Measurements from ENCODE around the gene HOOK1.
A peak's percentile ranks its signal among the peaks of the same experiment; 100 is the strongest.

HOOK1 gene

GRCh38 chr1:59788825-59789224 lies 25.9 kb upstream of the HOOK1 start:
- no peak for TF ChIP-seq POLR2AphosphoS5 (IDR thresholded peaks at IDR 0.05; ENCODE audit: low read depth, low read length)
- no peak for TF ChIP-seq TAF1 (IDR thresholded peaks at IDR 0.05; ENCODE audit: borderline replicate concordance, low read depth, low read length)
- TF ChIP-seq POLR2A (IDR thresholded peaks at IDR 0.05; ENCODE audit: low read depth, low read length), result no peak
- DNase-seq (ENCODE audit: insufficient read length) (no peak), FAIRE-seq (no peak)

- FAIRE-seq, result no peak
These were observed 16.1 kb upstream of the HOOK1 start for GRCh38 chr1:59798600-59798999.

GRCh38 chr1:59803458-59804038 lies 11.2 kb upstream of the HOOK1 start:
- no peak for TF ChIP-seq POLR2AphosphoS5 (IDR thresholded peaks at IDR 0.05; ENCODE audit: low read depth, low read length)
- no peak for TF ChIP-seq TAF1 (IDR thresholded peaks at IDR 0.05; ENCODE audit: borderline replicate concordance, low read depth, low read length)
- TF ChIP-seq POLR2A (IDR thresholded peaks at IDR 0.05; ENCODE audit: low read depth, low read length), result no peak
- DNase-seq (ENCODE audit: insufficient read length), result no peak
- FAIRE-seq, result no peak

More at GRCh38 chr1:59798600-59798999, 16.1 kb upstream of the HOOK1 start:
- DNase-seq (ENCODE audit: insufficient read length), result no peak
- no peak for TF ChIP-seq TAF1 (IDR thresholded peaks at IDR 0.05; ENCODE audit: borderline replicate concordance, low read depth, low read length)
- no peak for TF ChIP-seq POLR2A (IDR thresholded peaks at IDR 0.05; ENCODE audit: low read depth, low read length)
- TF ChIP-seq POLR2AphosphoS5 (IDR thresholded peaks at IDR 0.05; ENCODE audit: low read depth, low read length), result no peak

- TF ChIP-seq TAF1 (IDR thresholded peaks at IDR 0.05; ENCODE audit: borderline replicate concordance, low read depth, low read length), result no peak
- no peak for TF ChIP-seq POLR2A (IDR thresholded peaks at IDR 0.05; ENCODE audit: low read depth, low read length)
- TF ChIP-seq POLR2AphosphoS5 (IDR thresholded peaks at IDR 0.05; ENCODE audit: low read depth, low read length), result no peak
- DNase-seq (ENCODE audit: insufficient read length) (no peak), FAIRE-seq (no peak)
These were observed 10.4 kb upstream of the HOOK1 start for GRCh38 chr1:59804301-59804700.

GRCh38 chr1:59805554-59805953 lies 9.2 kb upstream of the HOOK1 start:
- DNase-seq (ENCODE audit: insufficient read length) (no peak), FAIRE-seq (no peak)
- no peak for TF ChIP-seq POLR2A (IDR thresholded peaks at IDR 0.05; ENCODE audit: low read depth, low read length)
- TF ChIP-seq POLR2AphosphoS5 (IDR thresholded peaks at IDR 0.05; ENCODE audit: low read depth, low read length), result no peak
- TF ChIP-seq TAF1 (IDR thresholded peaks at IDR 0.05; ENCODE audit: borderline replicate concordance, low read depth, low read length), result no peak

- FAIRE-seq (no peak), DNase-seq (ENCODE audit: insufficient read length) (peak; percentile 33)
- TF ChIP-seq POLR2AphosphoS5 (IDR thresholded peaks at IDR 0.05; ENCODE audit: low read depth, low read length), result no peak
- TF ChIP-seq TAF1 (IDR thresholded peaks at IDR 0.05; ENCODE audit: borderline replicate concordance, low read depth, low read length), result no peak
- no peak for TF ChIP-seq POLR2A (IDR thresholded peaks at IDR 0.05; ENCODE audit: low read depth, low read length)
These were observed 409 bp upstream of the HOOK1 start for GRCh38 chr1:59814180-59814900.

GRCh38 chr1:59815892-59816291 lies 1.1 kb downstream of the HOOK1 start:
- FAIRE-seq (no peak), DNase-seq (ENCODE audit: insufficient read length) (no peak)
- TF ChIP-seq TAF1 (IDR thresholded peaks at IDR 0.05; ENCODE audit: borderline replicate concordance, low read depth, low read length) (no peak), POLR2AphosphoS5 (IDR thresholded peaks at IDR 0.05; ENCODE audit: low read depth, low read length) (no peak), POLR2A (IDR thresholded peaks at IDR 0.05; ENCODE audit: low read depth, low read length) (no peak)

GRCh38 chr1:59816318-59816878 lies 1.6 kb downstream of the HOOK1 start:
- TF ChIP-seq TAF1 (IDR thresholded peaks at IDR 0.05; ENCODE audit: borderline replicate concordance, low read depth, low read length) (no peak), POLR2A (IDR thresholded peaks at IDR 0.05; ENCODE audit: low read depth, low read length) (no peak), POLR2AphosphoS5 (IDR thresholded peaks at IDR 0.05; ENCODE audit: low read depth, low read length) (no peak)
- FAIRE-seq, result no peak

GRCh38 chr1:59819566-59820438 lies 5.1 kb downstream of the HOOK1 start:
- FAIRE-seq (no peak), DNase-seq (ENCODE audit: insufficient read length) (no peak)
- no peak for TF ChIP-seq POLR2A (IDR thresholded peaks at IDR 0.05; ENCODE audit: low read depth, low read length)

More at GRCh38 chr1:59816318-59816878, 1.6 kb downstream of the HOOK1 start:
- no peak for DNase-seq (ENCODE audit: insufficient read length)

- FAIRE-seq, result no peak
- TF ChIP-seq POLR2A (IDR thresholded peaks at IDR 0.05; ENCODE audit: low read depth, low read length), result no peak
- TF ChIP-seq TAF1 (IDR thresholded peaks at IDR 0.05; ENCODE audit: borderline replicate concordance, low read depth, low read length), result no peak
- no peak for TF ChIP-seq POLR2AphosphoS5 (IDR thresholded peaks at IDR 0.05; ENCODE audit: low read depth, low read length)
- no peak for DNase-seq (ENCODE audit: insufficient read length)
These were observed 12.4 kb downstream of the HOOK1 start for GRCh38 chr1:59827055-59827643.

GRCh38 chr1:59828160-59828559 lies 13.4 kb downstream of the HOOK1 start:
- no peak for TF ChIP-seq TAF1 (IDR thresholded peaks at IDR 0.05; ENCODE audit: borderline replicate concordance, low read depth, low read length)
- no peak for TF ChIP-seq POLR2AphosphoS5 (IDR thresholded peaks at IDR 0.05; ENCODE audit: low read depth, low read length)
- no peak for TF ChIP-seq POLR2A (IDR thresholded peaks at IDR 0.05; ENCODE audit: low read depth, low read length)
- FAIRE-seq (no peak), DNase-seq (ENCODE audit: insufficient read length) (no peak)

Measured in GM12892 (cell line).